NCI-H2171 (cell line): ENCODE measurements around the gene CSTA.

Source experiments
- DNase-seq: peaks from one replicate; lab custom pipeline; 2025; lab: John Stamatoyannopoulos, UW

Gene CSTA

GRCh38 chr3:122324871-122325323 lies at the start of gene CSTA:
Gene CSTA (plus strand): TSS chr3:122325248. CDS start chr3:122325293, 45 bp downstream.
- DNase-seq = no peak

- DNase-seq = no peak
These were observed 43.2 kb upstream of the CSTA start for GRCh38 chr3:122281891-122282290.

DNA sequence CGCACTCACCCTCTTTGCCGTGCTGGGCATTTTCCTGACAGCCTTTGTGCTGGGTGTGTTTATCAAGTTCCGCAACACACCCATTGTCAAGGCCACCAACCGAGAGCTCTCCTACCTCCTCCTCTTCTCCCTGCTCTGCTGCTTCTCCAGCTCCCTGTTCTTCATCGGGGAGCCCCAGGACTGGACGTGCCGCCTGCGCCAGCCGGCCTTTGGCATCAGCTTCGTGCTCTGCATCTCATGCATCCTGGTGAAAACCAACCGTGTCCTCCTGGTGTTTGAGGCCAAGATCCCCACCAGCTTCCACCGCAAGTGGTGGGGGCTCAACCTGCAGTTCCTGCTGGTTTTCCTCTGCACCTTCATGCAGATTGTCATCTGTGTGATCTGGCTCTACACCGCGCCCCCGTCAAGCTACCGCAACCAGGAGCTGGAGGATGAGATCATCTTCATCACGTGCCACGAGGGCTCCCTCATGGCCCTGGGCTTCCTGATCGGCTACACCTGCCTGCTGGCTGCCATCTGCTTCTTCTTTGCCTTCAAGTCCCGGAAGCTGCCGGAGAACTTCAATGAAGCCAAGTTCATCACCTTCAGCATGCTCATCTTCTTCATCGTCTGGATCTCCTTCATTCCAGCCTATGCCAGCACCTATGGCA lies 41.1 kb upstream of the CSTA start:
- peak; percentile 3 for DNase-seq

DNA sequence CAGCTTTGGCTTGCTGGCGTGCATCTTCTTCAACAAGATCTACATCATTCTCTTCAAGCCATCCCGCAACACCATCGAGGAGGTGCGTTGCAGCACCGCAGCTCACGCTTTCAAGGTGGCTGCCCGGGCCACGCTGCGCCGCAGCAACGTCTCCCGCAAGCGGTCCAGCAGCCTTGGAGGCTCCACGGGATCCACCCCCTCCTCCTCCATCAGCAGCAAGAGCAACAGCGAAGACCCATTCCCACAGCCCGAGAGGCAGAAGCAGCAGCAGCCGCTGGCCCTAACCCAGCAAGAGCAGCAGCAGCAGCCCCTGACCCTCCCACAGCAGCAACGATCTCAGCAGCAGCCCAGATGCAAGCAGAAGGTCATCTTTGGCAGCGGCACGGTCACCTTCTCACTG lies 40.6 kb upstream of the CSTA start:
- DNase-seq = no peak

- DNase-seq = no peak
These were observed 30.7 kb upstream of the CSTA start for GRCh38 chr3:122294359-122294758.

DNA sequence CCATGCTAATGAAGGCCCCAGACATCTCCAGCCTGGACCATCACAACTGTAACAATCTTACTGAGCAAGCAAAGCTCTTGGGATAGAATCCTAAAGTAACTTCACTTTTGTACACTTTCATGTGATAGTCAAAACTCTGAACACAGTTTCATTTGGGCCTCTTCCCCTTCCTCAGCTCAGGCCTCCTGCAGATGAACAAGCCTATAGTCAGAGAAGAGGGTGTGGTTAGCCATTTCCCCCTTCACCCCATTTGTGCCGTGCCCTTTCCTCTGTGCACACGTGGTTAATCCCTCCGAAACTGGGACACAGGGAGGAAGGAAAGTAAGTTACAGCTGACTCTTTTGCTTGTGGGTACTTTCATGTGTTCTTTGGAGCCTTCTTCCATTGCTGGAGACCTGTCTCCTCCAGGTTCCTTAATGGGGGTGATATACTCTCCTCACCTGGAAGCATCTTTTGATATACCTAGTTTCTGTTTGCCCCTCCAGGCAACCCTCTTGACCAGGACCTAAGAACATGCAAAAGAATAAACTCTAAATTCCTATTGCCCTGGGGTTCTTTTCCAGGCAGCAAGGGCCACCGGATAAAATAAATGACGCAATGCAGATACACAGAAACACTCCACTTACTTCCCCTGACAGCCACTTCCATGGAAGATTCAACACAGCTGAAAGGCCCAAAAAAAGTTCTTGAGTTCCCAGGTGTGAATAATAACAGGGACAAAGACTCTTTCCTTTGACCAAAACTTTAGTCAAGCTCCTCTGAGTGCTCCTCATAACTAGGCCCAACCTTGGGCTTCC lies 29.6 kb upstream of the CSTA start:
- DNase-seq = no peak

DNA sequence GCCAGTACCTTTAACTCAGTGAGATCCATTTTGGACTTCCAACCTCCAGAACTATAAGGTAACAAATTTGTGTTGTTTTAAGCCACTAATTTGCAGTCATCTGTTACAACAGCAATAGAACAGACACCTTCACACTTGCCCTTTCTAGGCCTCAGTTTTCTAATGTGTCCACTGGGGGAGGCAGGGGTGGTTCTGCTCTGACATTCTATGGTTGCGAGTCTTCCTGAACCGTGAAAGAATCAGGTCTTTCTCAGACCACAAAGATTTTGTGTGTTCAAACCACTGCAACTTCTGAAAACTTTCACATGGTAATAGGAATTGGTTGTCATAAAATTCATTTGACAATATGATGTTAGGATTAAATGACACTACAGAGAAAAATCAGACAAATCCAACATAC lies 26.8 kb upstream of the CSTA start:
- DNase-seq = no peak

DNA sequence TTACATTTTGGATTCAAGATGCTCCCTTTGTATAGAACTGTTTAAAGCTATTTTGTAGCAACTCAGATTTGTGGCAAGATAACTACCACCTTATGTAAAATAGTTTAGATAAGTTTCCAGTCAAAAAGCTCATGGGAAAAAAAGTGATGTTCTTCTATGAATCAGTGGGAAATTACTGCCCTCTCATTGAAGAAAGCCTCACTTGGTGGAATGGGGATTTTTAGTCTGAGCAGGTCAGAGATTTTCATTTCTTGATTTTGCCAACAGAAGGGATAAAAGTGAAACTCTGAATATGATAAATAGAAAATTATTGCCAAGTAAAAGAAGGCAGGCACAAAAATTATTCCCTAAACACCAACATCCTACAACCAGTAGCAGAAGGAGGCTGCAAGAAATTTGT lies 25.8 kb upstream of the CSTA start:
- DNase-seq = no peak

GRCh38 chr3:122299872-122300460 lies 25.1 kb upstream of the CSTA start:
- no peak for DNase-seq

DNA sequence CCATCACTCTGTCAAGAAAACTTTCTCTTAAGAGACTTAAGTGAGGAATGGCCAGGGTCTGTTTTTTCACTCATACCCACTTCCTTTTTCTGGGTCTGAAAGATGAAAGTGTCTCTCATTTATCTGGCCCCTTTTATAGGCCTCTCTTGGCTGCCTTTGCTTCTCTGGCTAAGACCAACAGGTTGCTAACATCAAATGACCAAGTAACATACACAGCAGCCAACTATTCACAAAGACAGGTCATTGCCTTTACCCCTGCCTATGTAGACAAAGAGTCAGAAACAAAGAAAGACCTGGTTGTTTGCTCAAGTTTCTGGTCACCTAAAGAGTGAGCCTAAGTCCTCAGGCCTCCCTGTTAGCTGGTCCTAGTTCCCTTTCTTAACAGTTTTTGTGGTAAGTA lies 24.0 kb upstream of the CSTA start:
- DNase-seq = no peak

DNA sequence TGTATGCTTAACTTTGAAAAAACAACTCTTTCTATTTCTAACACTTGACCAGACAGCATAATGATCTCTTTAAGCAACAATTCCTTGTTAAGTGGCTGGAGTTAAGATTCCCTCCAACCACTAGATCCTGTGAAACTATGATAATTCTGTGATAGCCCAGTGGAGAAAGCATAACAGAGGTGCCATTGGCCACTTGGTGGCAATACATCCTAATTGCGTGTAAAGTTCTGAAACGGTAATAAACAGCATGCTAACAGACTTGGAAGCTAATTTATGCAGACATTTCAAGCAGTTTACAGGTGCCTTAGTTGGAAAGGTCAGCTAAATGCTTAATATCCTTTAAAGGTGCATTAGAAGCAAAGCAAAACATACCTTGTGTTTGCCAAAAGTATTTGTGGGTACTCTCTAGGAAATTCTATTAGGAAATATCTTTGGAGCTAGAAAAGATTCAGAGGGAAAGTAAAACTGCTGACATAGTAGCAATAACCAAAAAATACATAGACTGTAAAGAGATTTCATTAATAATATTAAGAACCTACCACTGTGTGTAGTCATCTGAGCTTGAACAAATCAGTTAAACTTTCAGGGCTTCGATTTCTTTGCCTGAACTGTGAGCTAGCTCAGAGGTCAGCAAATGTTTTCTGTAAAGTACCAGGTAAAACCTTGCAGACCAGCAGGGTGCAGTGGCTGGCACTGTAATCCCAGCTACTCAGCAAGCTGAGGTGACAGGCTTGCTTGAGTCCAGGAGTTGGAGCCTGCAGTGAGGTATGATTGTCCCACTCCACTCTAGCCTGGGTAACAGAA lies 19.0 kb upstream of the CSTA start:
- DNase-seq = no peak

GRCh38 chr3:122306622-122306953 lies 18.5 kb upstream of the CSTA start:
- no peak for DNase-seq

DNA sequence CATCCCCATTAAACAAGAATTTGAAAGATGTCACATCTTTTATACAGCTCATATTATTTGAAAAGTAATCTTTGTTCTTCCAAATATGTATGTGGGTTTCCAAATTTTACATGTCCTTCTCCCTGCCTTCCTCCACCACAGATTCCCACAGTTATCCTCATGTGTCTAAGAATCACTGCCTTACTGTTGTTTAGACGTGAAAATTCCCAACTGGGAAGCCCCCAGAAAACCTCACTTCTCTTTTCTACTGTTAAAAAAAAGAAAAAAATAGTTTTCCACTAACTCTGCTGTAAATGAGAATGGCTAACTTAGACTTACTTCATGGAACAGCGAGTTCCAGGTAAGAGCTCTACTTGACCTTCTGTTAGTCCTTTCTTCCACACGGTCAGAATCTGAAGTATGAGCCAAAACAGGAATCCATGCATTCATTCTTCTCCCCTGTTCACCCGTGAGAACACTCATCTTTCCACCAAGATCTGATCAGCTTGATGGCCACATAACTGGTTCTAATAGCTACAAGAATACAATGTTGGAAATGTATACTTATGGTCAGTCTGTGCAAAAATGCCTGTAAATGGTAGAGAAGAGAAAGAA lies 17.9 kb upstream of the CSTA start:
- no peak for DNase-seq

GRCh38 chr3:122307976-122308375 lies 17.1 kb upstream of the CSTA start:
- no peak for DNase-seq

DNA sequence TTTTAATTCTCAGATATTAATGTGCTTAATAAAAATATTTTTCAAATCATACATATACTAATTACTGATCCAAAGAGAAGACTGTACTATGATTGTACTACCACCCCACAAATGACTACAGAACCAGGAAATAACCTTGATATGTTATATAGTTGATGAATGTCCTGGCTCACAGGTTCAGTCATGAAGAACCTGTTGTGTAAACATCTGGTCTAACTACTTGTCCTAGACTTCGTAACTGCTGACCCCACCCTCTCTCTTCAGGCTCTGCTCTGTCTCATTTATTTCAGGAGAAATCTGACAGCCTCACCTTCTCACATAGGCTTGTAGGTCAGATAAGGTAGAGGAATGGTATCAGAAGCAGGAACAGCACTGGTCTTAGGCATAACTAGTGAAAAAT lies 14.7 kb upstream of the CSTA start:
- no peak for DNase-seq

DNA sequence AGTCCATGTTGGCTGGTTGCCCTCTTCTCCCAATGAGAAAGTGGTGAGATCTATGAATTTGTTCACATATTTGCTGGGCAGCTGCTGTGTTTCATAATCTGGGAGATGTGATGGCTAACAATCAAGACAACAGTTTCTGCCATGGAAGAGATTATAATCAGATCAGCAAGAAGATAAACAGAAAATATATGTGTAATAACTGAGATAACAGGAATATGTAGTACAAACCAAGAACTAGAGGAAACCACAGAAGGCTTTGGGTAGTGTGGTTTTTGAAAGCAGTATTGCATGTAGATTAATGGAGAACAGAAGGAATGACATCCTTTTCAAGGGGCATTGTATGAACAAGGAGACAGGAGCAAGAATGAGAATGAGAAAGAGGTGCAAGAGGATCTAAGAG lies 12.2 kb upstream of the CSTA start:
- no peak for DNase-seq

GRCh38 chr3:122313281-122313680 lies 11.8 kb upstream of the CSTA start:
- DNase-seq = no peak

GRCh38 chr3:122314228-122314876 lies 10.7 kb upstream of the CSTA start:
- DNase-seq = no peak

GRCh38 chr3:122315619-122316018 lies 9.4 kb upstream of the CSTA start:
- no peak for DNase-seq

GRCh38 chr3:122316368-122316767 lies 8.7 kb upstream of the CSTA start:
- no peak for DNase-seq

DNA sequence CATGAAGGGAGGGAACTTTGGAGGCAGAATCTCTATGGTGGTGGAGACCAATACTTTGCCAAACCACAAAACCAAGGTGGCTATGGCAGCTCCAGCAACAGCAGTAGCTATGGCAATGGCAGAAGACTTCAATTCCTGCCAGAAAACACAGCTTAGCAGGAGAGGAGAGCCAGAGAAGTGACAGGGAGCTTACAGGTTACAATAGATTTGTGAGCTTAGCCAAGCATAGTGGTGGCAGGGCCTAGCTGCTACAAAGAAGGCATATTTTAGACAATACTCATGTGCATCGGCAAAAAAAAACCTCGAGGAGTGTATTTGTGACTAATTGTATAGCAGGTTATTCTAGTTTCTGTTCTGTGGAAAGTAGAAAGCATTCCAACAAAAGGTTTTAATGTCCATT lies 6.4 kb upstream of the CSTA start:
- DNase-seq = no peak
